NCI-H1105 treated with DMSO at 0.1 percent for 48 hours (cell line): ENCODE measurements around the gene NMNAT2.

Experiments used
- DNase-seq: peaks from one replicate; lab custom pipeline; 2025; lab: John Stamatoyannopoulos, UW

NMNAT2 gene

GRCh38 chr1:183313063-183313462 lies 105.1 kb downstream of the NMNAT2 start:
- DNase-seq: no peak

- DNase-seq: no peak
Observed at GRCh38 chr1:183310753-183311479, 107.3 kb downstream of the NMNAT2 start.

- no peak for DNase-seq
Observed at GRCh38 chr1:183308719-183309118, 109.5 kb downstream of the NMNAT2 start.

GRCh38 chr1:183306317-183307042 lies 111.7 kb downstream of the NMNAT2 start:
- no peak for DNase-seq

- peak; percentile 68 for DNase-seq
Observed at GRCh38 chr1:183304440-183305107, 113.6 kb downstream of the NMNAT2 start.

- no peak for DNase-seq
Observed at GRCh38 chr1:183303901-183304300, 114.3 kb downstream of the NMNAT2 start.

- DNase-seq: no peak
Observed at GRCh38 chr1:183303323-183303645, 114.9 kb downstream of the NMNAT2 start.

GRCh38 chr1:183302452-183303322 lies 115.5 kb downstream of the NMNAT2 start:
- DNase-seq: no peak

GRCh38 chr1:183301239-183301638 lies 116.9 kb downstream of the NMNAT2 start:
- no peak for DNase-seq

- DNase-seq: no peak
Observed at GRCh38 chr1:183300828-183301227, 117.4 kb downstream of the NMNAT2 start.

- DNase-seq: no peak
Observed at GRCh38 chr1:183300395-183300794, 117.8 kb downstream of the NMNAT2 start.

- DNase-seq: no peak
Observed at GRCh38 chr1:183296782-183297181, 121.4 kb downstream of the NMNAT2 start.

GRCh38 chr1:183295521-183295920 lies 122.7 kb downstream of the NMNAT2 start:
- DNase-seq: no peak

GRCh38 chr1:183293876-183294275 lies 124.3 kb downstream of the NMNAT2 start:
- no peak for DNase-seq

GRCh38 chr1:183293241-183293640 lies 124.9 kb downstream of the NMNAT2 start:
- DNase-seq: no peak

- no peak for DNase-seq
Observed at GRCh38 chr1:183291802-183292514, 126.2 kb downstream of the NMNAT2 start.

- no peak for DNase-seq
Observed at GRCh38 chr1:183291216-183291762, 126.9 kb downstream of the NMNAT2 start.

GRCh38 chr1:183290628-183291027 lies 127.6 kb downstream of the NMNAT2 start:
- DNase-seq: no peak

- no peak for DNase-seq
Observed at GRCh38 chr1:183289051-183289496, 129.1 kb downstream of the NMNAT2 start.

- no peak for DNase-seq
Observed at GRCh38 chr1:183288583-183288982, 129.6 kb downstream of the NMNAT2 start.

GRCh38 chr1:183287191-183287675 lies 130.9 kb downstream of the NMNAT2 start:
- no peak for DNase-seq
